Panc1 (cell line): Measurements from ENCODE around the gene ANO2. TPM values are rescaled to one million over a fixed set of nuclear protein-coding genes. Genes with fewer than 3 reads are reported as not detected.

ENCODE experiments used
- ATAC-seq: fragments of 200-7000 bp; cut with Tn5 transposase; 2 replicates; pipeline ENCODE4 v1.9.1; 2020; ENCODE audit warnings: mild to moderate bottlenecking, moderate library complexity
- BruUV-seq: library from RNA; stranded (reverse); fragments of 400-500 nt; replicated peaks from 2 replicates; lab custom pipeline; 2021; lab: Mats Ljungman, UMichigan
- CTCF ChIA-PET: fragments of 300-600 bp; sonication (Branson Sonifier 250); formaldehyde crosslinking; loops from one replicate; lab custom pipeline; 2022; ENCODE audit warnings: antibody characterized with exemption; lab: Charles Lee
- POLR2A ChIA-PET: fragments of 300-600 bp; sonication (Branson Sonifier 250); formaldehyde crosslinking; loops from one replicate; lab custom pipeline; 2022; ENCODE audit warnings: antibody characterized with exemption; lab: Charles Lee
- DNase-seq: peaks from one replicate; pipeline ENCODE4 v3.0.0-alpha.2; 2010; ENCODE audit warnings: low read depth, low spot score
- H3K27ac ChIP-seq: 2 replicates; pipeline ENCODE4 v1.5.1; 2011; ENCODE audit warnings: mild to moderate bottlenecking, low read length, inconsistent platforms
- H3K27me3 ChIP-seq: fragments of 200-500 bp; sonication (Bioruptor generic); 2 replicates; pipeline ENCODE4 v1.6.0; 2014; ENCODE audit warnings: low read length, inconsistent platforms; ENCODE audit not compliant: control insufficient read depth, insufficient read depth
- H3K36me3 ChIP-seq: fragments of 200-500 bp; sonication (Bioruptor generic); 2 replicates; pipeline ENCODE4 v1.5.1; 2014; ENCODE audit warnings: inconsistent platforms, mild to moderate bottlenecking, low read length, moderate library complexity; ENCODE audit not compliant: control insufficient read depth, insufficient read depth
- H3K4me1 ChIP-seq: 2 replicates; pipeline ENCODE4 v1.5.1; 2011; ENCODE audit warnings: inconsistent platforms, mild to moderate bottlenecking, low read length, moderate library complexity; ENCODE audit not compliant: control insufficient read depth, insufficient read depth
- H3K4me3 ChIP-seq, 2 experiments: 2 replicates each; pipeline ENCODE4 v1.5.1; 2011 to 2012; ENCODE audit warnings: low read depth in 2 of 2, low read length in 2 of 2, mild to moderate bottlenecking in 2 of 2, inconsistent platforms in 1 of 2, moderate library complexity in 1 of 2
- H3K9me3 ChIP-seq: fragments of 200-500 bp; sonication (Bioruptor generic); 2 replicates; pipeline ENCODE4 v1.5.1; 2014; ENCODE audit warnings: low read depth, mild to moderate bottlenecking, inconsistent platforms, low read length, moderate library complexity; ENCODE audit not compliant: control insufficient read depth, insufficient read depth
- POLR2AphosphoS5 ChIP-seq: IDR thresholded peaks from 2 replicates; pipeline ENCODE4 v1.6.1; 2012; ENCODE audit warnings: mild to moderate bottlenecking, low read depth, low read length, moderate library complexity
- SIN3A ChIP-seq: IDR thresholded peaks from 2 replicates; pipeline ENCODE4 v1.6.1; 2012; ENCODE audit warnings: low read depth, mild to moderate bottlenecking, low read length, moderate library complexity, borderline replicate concordance; ENCODE audit not compliant: insufficient read depth
- TCF7L2 ChIP-seq: IDR thresholded peaks from 2 replicates; pipeline ENCODE4 v1.6.1; 2011; ENCODE audit warnings: mild to moderate bottlenecking, low read depth, low read length, inconsistent platforms
- in situ Hi-C: cut with HindIII; loops from 2 replicates; pipeline ENCODE4 v1.10.0; 2016; ENCODE audit warnings: low sequenced_read_pairs, low pct_unique_long_range_greater_than_20kb
- intact Hi-C: fragments of 100-400 bp; cut with micrococcal nuclease; formaldehyde crosslinking; loops from one replicate; pipeline ENCODE4 v1.10.0; 2022; ENCODE audit not compliant: unreplicated experiment
- total RNA-seq: library from RNA; stranded (reverse); gene quantifications from one replicate; pipeline ENCODE4 v1.2.1, GENCODE V29; 2021; ENCODE audit not compliant: unreplicated experiment
- TF ChIP-seq, protein P1 (sequence below), 2 experiments: IDR thresholded peaks; 2 replicates each; pipeline ENCODE4 v1.6.1; 2011 to 2012; ENCODE audit warnings: low read depth in 2 of 2, control low read depth in 1 of 2, low read length in 1 of 2, mild to moderate bottlenecking in 1 of 2, moderate library complexity in 1 of 2; ENCODE audit not compliant: insufficient read depth in 1 of 2
- TF ChIP-seq, protein P2 (sequence below): fragments of 450-650 bp; IDR thresholded peaks from 2 replicates; pipeline ENCODE4 v1.5.1; 2017; ENCODE audit warnings: mild to moderate bottlenecking

ANO2 gene
- total RNA-seq, 1 experiment from 2014 or later = not detected

- H3K36me3 ChIP-seq = no peaks in the 10 kb centered on the region
- ATAC-seq (no peak), DNase-seq (no peak)
- H3K4me1 ChIP-seq = no peaks in the 10 kb centered on the region
- no peak overlapping the region for H3K4me3 ChIP-seq
- no peak overlapping the region for H3K27ac ChIP-seq
- ChIA-PET CTCF (no interaction called here), POLR2A (no interaction called here)
- no peaks in the 10 kb centered on the region for H3K9me3 ChIP-seq
- intact Hi-C loops (no loop called here), in situ Hi-C loops (no loop called here)
- BruUV-seq = no TSS peak
- TF ChIP-seq TCF7L2 = no peak
- TF ChIP-seq, protein P1, sequence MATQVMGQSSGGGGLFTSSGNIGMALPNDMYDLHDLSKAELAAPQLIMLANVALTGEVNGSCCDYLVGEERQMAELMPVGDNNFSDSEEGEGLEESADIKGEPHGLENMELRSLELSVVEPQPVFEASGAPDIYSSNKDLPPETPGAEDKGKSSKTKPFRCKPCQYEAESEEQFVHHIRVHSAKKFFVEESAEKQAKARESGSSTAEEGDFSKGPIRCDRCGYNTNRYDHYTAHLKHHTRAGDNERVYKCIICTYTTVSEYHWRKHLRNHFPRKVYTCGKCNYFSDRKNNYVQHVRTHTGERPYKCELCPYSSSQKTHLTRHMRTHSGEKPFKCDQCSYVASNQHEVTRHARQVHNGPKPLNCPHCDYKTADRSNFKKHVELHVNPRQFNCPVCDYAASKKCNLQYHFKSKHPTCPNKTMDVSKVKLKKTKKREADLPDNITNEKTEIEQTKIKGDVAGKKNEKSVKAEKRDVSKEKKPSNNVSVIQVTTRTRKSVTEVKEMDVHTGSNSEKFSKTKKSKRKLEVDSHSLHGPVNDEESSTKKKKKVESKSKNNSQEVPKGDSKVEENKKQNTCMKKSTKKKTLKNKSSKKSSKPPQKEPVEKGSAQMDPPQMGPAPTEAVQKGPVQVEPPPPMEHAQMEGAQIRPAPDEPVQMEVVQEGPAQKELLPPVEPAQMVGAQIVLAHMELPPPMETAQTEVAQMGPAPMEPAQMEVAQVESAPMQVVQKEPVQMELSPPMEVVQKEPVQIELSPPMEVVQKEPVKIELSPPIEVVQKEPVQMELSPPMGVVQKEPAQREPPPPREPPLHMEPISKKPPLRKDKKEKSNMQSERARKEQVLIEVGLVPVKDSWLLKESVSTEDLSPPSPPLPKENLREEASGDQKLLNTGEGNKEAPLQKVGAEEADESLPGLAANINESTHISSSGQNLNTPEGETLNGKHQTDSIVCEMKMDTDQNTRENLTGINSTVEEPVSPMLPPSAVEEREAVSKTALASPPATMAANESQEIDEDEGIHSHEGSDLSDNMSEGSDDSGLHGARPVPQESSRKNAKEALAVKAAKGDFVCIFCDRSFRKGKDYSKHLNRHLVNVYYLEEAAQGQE (IDR thresholded peaks at IDR 0.05; ENCODE audit: insufficient read depth in 1 of 2, low read depth in 2 of 2, low read length in 1 of 2) = no peak
- no peaks in the 10 kb centered on the region for H3K27me3 ChIP-seq
Observed at GRCh38 chr12:5575987-5576386, 369.1 kb downstream of the ANO2 start.

- TF ChIP-seq TCF7L2 = no peak
- TF ChIP-seq, protein P2, sequence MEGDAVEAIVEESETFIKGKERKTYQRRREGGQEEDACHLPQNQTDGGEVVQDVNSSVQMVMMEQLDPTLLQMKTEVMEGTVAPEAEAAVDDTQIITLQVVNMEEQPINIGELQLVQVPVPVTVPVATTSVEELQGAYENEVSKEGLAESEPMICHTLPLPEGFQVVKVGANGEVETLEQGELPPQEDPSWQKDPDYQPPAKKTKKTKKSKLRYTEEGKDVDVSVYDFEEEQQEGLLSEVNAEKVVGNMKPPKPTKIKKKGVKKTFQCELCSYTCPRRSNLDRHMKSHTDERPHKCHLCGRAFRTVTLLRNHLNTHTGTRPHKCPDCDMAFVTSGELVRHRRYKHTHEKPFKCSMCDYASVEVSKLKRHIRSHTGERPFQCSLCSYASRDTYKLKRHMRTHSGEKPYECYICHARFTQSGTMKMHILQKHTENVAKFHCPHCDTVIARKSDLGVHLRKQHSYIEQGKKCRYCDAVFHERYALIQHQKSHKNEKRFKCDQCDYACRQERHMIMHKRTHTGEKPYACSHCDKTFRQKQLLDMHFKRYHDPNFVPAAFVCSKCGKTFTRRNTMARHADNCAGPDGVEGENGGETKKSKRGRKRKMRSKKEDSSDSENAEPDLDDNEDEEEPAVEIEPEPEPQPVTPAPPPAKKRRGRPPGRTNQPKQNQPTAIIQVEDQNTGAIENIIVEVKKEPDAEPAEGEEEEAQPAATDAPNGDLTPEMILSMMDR = no peak
- TF ChIP-seq POLR2AphosphoS5 = no peak
- TF ChIP-seq, protein P1 (IDR thresholded peaks at IDR 0.05; ENCODE audit: insufficient read depth in 1 of 2, low read depth in 2 of 2, low read length in 1 of 2) = no peak
- TF ChIP-seq SIN3A = no peak
- ChIA-PET POLR2A (no interaction called here), CTCF (no interaction called here)
- in situ Hi-C loops (no loop called here), intact Hi-C loops (no loop called here)
- DNase-seq = no peak
- no peaks in the 10 kb centered on the region for H3K4me1 ChIP-seq
- no peaks in the 10 kb centered on the region for H3K9me3 ChIP-seq
- no peaks in the 10 kb centered on the region for H3K36me3 ChIP-seq
- no peaks in the 10 kb centered on the region; the same call in 1 of the 2 replicates for H3K27me3 ChIP-seq
- no peak for ATAC-seq
- BruUV-seq = no TSS peak
- no peak overlapping the region for H3K27ac ChIP-seq
- H3K4me3 ChIP-seq = no peak overlapping the region
Observed at GRCh38 chr12:5575232-5575631, 369.8 kb downstream of the ANO2 start.
